ENCODE data around the gene PPIG. TPM values are rescaled to one million over a fixed set of nuclear protein-coding genes. Genes with fewer than 3 reads are reported as not detected.

Gene PPIG
- total and polyA plus RNA-seq, 9 of the 15 experiments (the other 6 are each of a cell fraction or from before 2014, with no cell fraction given), result 52.5 to 166 (median 124) TPM

GRCh38 chr2:169573160-169573973 lies 10.8 kb upstream of the PPIG start, which contains the start of gene FASTKD1 (continued):
- peak; percentile 51; the same call in 1 of the 2 replicates for TF ChIP-seq BACH1 (tag; IDR thresholded peaks at IDR 0.05)
- TF ChIP-seq, protein P1, sequence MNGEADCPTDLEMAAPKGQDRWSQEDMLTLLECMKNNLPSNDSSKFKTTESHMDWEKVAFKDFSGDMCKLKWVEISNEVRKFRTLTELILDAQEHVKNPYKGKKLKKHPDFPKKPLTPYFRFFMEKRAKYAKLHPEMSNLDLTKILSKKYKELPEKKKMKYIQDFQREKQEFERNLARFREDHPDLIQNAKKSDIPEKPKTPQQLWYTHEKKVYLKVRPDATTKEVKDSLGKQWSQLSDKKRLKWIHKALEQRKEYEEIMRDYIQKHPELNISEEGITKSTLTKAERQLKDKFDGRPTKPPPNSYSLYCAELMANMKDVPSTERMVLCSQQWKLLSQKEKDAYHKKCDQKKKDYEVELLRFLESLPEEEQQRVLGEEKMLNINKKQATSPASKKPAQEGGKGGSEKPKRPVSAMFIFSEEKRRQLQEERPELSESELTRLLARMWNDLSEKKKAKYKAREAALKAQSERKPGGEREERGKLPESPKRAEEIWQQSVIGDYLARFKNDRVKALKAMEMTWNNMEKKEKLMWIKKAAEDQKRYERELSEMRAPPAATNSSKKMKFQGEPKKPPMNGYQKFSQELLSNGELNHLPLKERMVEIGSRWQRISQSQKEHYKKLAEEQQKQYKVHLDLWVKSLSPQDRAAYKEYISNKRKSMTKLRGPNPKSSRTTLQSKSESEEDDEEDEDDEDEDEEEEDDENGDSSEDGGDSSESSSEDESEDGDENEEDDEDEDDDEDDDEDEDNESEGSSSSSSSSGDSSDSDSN (IDR thresholded peaks at IDR 0.05; ENCODE audit: borderline replicate concordance in 1 of 2, low read depth in 2 of 2, low read length in 2 of 2), result peak in 1 of 2 experiments; percentile 69; a peak in 1 of 4 replicates
- peak; percentile 91; the same call in 1 of the 2 replicates for TF ChIP-seq ZNF584 (CRISPR knock-in tag; IDR thresholded peaks at IDR 0.05; ENCODE audit: low read depth)
- TF ChIP-seq MEIS2 (IDR thresholded peaks at IDR 0.05; ENCODE audit: partially characterized antibody), result peak; percentile 27
- TF ChIP-seq ZNF76 (CRISPR knock-in tag; IDR thresholded peaks at IDR 0.05; ENCODE audit: borderline replicate concordance), result no peak; the same call in 1 of the 2 replicates
- TF ChIP-seq POLR2G (IDR thresholded peaks at IDR 0.05; ENCODE audit: low read depth, low read length), result peak; percentile 81
- TF ChIP-seq ZNF197 (CRISPR knock-in tag; IDR thresholded peaks at IDR 0.05; ENCODE audit: low read depth), result peak; percentile 97
- peak; percentile 97 for TF ChIP-seq BCL6 (CRISPR knock-in tag; IDR thresholded peaks at IDR 0.05)
- no peak for TF ChIP-seq RBM14 (IDR thresholded peaks at IDR 0.05; ENCODE audit: borderline replicate concordance, insufficient read depth, low read depth, low read length)
- TF ChIP-seq SMAD1 (IDR thresholded peaks at IDR 0.05; ENCODE audit: low read depth, low read length, partially characterized antibody), result peak; percentile 20
- peak; percentile 87 for TF ChIP-seq KDM5B (IDR thresholded peaks at IDR 0.05; ENCODE audit: insufficient replicate concordance, low read depth, low read length)
- TF ChIP-seq ZNF12 (CRISPR knock-in tag; IDR thresholded peaks at IDR 0.05), result peak; percentile 83
- peak; percentile 19 for TF ChIP-seq CHD1 (IDR thresholded peaks at IDR 0.05; ENCODE audit: low read length)
- TF ChIP-seq NR4A1 (CRISPR knock-in tag; IDR thresholded peaks at IDR 0.05), result no peak
- TF ChIP-seq NR4A1 (tag; IDR thresholded peaks at IDR 0.05), result 0 out of 2 replicates have a peak, but pooled peaks have one; percentile 31
- TF ChIP-seq MAFK (IDR thresholded peaks at IDR 0.05; ENCODE audit: low read length), result peak; percentile 33
- TF ChIP-seq SMARCE1 (IDR thresholded peaks at IDR 0.05), result peak; percentile 47
- 0 out of 2 replicates have a peak, but pooled peaks have one; percentile 48 for TF ChIP-seq CREB3 (tag; conservative IDR thresholded peaks at IDR 0.05; ENCODE audit: low read depth)
- TF ChIP-seq MLX (CRISPR knock-in tag; conservative IDR thresholded peaks at IDR 0.05), result no peak
- TF ChIP-seq ZEB2 (IDR thresholded peaks at IDR 0.05), result peak; percentile 27; the same call in 1 of the 2 replicates
- TF ChIP-seq ZNF354B (CRISPR knock-in tag; IDR thresholded peaks at IDR 0.05), result no peak
- no peak for TF ChIP-seq ZNF57 (CRISPR knock-in tag; IDR thresholded peaks at IDR 0.05)
- peak; percentile 48; the same call in 1 of the 2 replicates for TF ChIP-seq SMARCA4 (IDR thresholded peaks at IDR 0.05)
- TF ChIP-seq ELF1 (tag; IDR thresholded peaks at IDR 0.05), result peak; percentile 98
- no peak for TF ChIP-seq ZNF121 (CRISPR knock-in tag; conservative IDR thresholded peaks at IDR 0.05)
